HUES48 (cell line): Measurements from ENCODE around the gene ADH1A.
"Not testable (repeated sequence)": the region's sequence is repeated elsewhere in the genome, so short reads cannot be mapped to it uniquely, and the experiment has no call there.

Experiments used
- H3K27ac ChIP-seq: one replicate; pipeline ENCODE4 v1.7.0; 2013; ENCODE audit warnings: low read depth, low read length, inconsistent platforms
- H3K27me3 ChIP-seq: 2 replicates; pipeline ENCODE4 v1.6.1; 2013; ENCODE audit warnings: mild to moderate bottlenecking, low read length; ENCODE audit not compliant: control insufficient read depth, insufficient read depth
- H3K36me3 ChIP-seq: 2 replicates; pipeline ENCODE4 v1.6.1; 2013; ENCODE audit warnings: low read length; ENCODE audit not compliant: control insufficient read depth, insufficient read depth
- H3K4me1 ChIP-seq: 2 replicates; pipeline ENCODE4 v1.6.1; 2013; ENCODE audit warnings: mild to moderate bottlenecking, low read length; ENCODE audit not compliant: control insufficient read depth, insufficient read depth
- H3K4me3 ChIP-seq: 2 replicates; pipeline ENCODE4 v1.5.1; 2013; ENCODE audit warnings: mild to moderate bottlenecking, low read depth, low read length
- H3K9ac ChIP-seq: 2 replicates; pipeline ENCODE4 v1.6.1; 2013; ENCODE audit warnings: mild to moderate bottlenecking, low read depth, low read length, moderate library complexity
- H3K9me3 ChIP-seq: 2 replicates; pipeline ENCODE4 v1.6.1; 2013; ENCODE audit warnings: low read length; ENCODE audit not compliant: control insufficient read depth, insufficient read depth

Gene ADH1A

DNA sequence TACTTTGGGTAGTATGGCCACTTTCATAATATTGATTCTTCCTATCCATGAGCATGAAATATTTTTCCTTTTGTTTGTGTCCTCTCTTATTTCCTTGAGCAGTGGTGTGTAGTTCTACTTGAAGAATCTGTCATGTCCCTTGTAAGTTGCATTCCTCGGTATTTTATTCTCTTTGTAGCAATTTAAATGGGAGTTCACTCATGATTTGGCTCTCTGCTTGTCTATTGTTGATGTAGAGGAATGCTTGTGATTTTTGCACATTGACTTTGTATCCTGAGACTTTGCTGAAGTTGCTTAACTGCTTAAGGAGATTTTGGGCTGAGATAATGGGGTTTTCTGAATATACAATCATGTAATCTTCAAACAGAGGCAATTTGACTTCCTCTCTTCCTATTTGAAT, 62.1 kb downstream of the ADH1A start:
- H3K4me1 ChIP-seq, H3K36me3 ChIP-seq, H3K27ac ChIP-seq, H3K27me3 ChIP-seq, H3K4me3 ChIP-seq, H3K9ac ChIP-seq, H3K9me3 ChIP-seq: not testable (repeated sequence)

GRCh38 chr4:99227646-99228045, 63.1 kb downstream of the ADH1A start:
- H3K27me3 ChIP-seq, H3K9ac ChIP-seq, H3K36me3 ChIP-seq, H3K4me1 ChIP-seq, H3K9me3 ChIP-seq, H3K4me3 ChIP-seq, H3K27ac ChIP-seq: not testable (repeated sequence)
